KBM-7 (cell line): ENCODE data around the gene ZNF831.

ENCODE experiments used
- DNase-seq: peaks from one replicate; pipeline ENCODE4 v3.0.0-alpha.2; 2015
- in situ Hi-C: fragments of 300-500 bp; cut with MboI; formaldehyde crosslinking; loops from 2 replicates; pipeline ENCODE4 v1.14.3; 2020; ENCODE audit warnings: low sequenced_read_pairs, low pct_unique_long_range_greater_than_20kb, mixed read lengths

ZNF831 gene

DNA sequence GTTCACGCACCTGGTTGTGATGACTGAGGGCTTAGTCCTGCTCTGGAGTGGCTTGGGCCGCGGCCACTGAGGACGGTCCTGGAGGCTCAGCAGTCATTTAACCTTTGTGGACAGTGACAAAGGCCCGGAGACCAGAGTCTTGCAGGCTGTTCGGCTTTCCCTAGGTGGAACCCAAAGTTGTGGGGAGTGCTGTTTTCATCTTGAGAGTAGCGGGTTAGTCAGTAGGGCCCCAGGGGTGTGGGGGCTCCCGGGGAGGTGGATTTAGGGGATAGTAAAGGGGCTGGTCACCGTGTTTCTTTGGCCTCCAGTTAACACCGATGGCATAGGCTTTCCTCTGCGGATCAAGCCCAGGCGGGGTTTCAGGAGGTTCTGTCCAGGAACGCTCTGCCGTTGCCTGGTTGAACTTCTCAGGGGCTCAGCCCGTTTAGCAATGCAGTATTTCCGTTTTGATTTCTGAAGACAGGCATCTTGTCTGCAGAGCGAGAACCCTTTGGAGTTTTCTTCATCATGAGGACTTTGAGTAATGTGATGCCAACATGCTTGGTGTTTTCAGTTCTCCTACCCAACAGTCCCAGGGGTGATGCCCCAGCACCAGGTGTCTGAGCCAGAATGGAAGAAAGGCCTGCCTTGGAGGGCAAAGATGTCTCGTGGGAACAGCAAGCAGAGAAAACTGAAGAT, 31.8 kb downstream of the ZNF831 start:
- in situ Hi-C loops: no loop called here
- no peak for DNase-seq

DNA sequence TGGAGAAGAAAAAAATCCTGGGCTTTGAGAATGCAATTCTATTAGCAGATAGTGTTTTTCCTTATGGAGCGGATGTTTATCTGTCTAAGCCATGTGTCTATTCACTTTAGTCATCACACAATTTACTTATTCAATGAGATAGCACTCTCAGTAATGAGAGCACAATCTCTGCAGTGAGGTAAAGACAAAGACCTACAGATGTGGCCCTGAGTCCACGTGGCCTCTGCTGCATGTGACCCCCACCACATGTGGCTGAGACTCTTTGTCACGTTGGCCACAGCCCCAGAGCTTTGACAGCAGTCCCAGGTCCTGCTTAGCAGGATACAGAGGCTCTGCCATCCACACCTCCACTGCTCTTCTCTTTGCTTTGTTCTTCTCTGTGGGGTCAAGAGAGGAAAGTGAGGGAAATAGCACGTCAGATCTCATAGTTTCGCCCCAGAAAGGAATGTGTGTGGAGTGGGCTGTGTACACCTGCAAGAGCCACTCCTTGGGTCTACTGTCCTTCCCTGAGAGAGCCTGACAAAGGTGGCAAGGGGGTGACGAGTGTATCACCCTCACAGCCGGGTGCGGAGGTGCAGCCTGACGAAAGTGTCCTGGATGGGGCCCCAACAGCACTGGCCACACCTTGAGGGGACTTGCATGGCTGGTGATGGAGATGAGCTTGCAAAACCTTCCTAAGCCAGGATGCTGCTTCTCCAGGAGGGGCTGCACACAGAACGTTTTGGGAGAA, 40.7 kb downstream of the ZNF831 start:
- no peak for DNase-seq
- in situ Hi-C loops: loop anchor here (25.0 kb wide), 1 partner anchor 342 kb away; the partner anchor contains the start of genes GNAS and GNAS-AS1

DNA sequence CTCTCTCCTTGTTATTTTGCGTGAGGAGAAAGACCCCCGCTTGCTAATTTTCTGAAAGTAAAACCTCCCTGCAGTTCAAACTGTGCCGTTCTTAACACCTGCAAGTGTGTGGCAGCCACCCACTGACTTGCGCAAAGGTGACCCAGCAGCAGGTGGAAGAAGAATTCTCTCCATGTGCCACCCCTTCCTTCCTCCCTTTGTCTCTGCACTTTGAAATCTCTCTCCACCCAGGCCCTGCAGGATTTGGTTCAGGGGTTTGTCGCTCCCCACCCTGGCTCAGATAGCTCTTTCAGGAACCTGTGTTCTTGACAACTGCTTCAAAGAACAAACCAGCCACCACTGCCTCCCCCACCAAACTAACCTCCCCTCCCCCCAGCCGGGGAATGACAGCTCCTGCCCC, 41.4 kb downstream of the ZNF831 start:
- DNase-seq: no peak
- in situ Hi-C loops: loop anchor here (25.0 kb wide), 1 partner anchor 343 kb away; the partner anchor contains the start of genes GNAS and GNAS-AS1

DNA sequence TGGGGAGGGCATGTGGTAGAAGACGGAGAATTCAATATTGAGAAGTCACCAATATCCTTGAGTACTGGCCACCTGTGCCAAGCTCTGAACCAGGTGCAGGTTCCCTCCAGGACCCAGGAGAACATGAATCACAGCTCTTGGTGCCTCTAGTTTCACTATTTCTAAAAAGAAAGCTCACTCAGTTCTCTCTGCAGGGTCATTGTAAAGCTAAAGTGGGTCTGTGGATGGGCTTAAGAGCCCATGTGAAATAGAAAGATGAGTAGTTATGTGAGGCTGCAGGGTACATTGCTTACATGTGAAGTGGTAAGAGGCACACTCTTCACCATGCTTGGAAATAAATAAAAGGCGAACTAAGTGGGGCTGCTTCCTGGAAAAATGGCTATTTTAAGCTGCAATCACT, 43.6 kb downstream of the ZNF831 start:
- DNase-seq: no peak
- in situ Hi-C loops: loop anchor here (25.0 kb wide), 1 partner anchor 345 kb away; the partner anchor contains the start of genes GNAS and GNAS-AS1

DNA sequence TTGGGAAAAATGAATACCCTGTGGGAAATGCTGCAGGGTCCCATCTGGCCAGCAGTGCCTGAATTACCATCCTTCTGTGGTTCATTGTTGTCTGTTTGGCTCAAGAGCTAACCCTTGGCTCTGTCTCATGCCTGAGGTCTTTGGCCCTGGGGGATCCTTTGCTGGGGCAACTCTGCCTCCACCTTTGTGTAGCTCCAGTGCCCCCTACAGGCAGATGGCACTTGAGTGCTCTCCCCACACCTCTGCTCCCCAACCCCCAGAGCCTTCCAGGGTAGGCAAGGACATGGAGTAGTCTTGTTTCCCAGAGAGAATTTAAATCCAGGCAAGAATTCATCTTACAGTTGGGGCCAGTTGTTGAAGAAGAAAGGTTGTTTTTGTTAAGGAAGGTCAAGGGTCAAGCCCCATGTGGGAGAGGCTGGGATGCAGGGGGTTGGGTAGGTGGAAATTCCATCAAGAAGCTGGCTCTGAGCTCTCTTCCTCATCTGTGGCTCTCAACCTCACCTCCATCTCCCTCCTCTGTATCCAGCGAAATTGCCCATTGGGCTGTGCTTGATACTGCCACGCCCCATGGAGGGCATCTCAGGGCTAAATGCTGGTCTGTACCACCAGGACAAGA, 44.2 kb downstream of the ZNF831 start:
- DNase-seq: peak; percentile 54
- in situ Hi-C loops: loop anchor here (25.0 kb wide), 1 partner anchor 346 kb away; the partner anchor contains the start of genes GNAS and GNAS-AS1

DNA sequence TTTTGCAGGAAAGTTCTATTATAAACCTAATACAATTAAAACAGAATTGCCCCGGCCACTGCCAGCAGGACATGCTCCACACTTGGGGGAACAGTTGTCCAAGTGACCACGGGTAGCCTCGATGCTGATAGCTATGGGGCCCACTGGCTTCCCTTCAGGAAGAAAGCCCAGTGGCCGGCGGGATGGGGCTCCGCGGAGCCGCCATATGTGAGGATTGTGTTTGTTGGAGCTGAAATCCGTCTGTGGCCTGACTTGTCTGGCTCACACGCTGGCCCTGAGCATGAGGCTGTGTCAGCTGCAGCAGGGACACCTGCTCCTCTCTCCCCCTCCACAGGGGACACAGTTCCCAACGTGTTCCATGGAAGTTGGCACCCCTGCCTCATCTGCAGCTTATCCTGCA, 46.6 kb downstream of the ZNF831 start:
- no peak for DNase-seq
- in situ Hi-C loops: loop anchor here (25.0 kb wide), 1 partner anchor 348 kb away; the partner anchor contains the start of genes GNAS and GNAS-AS1

DNA sequence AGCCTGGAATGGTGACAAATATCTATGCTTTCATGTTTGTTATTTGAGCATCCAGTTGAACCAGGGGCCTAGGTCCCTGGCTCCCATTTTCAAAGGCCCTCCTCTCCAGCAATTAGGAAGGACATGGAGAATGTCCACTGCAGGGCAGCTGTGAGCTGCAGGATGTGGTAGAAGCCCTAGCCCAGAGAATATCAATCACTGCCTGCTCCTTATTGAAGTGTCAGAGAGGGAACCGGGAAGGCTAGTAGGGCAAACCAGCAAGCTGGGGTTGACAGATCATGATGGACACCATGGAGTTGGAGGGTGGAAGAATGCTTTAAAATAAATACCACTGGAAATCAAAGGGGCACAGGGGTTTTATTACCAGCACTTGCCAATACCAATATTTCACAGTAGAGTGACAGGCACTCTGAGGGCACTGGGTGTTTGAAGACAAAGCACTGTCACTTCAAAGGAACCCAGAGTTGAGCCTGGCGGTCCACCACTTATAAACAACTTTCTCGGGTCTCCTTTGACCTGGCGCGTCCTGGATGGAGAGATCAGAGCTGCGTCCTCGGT, 47.7 kb downstream of the ZNF831 start:
- no peak for DNase-seq
- in situ Hi-C loops: loop anchor here (25.0 kb wide), 1 partner anchor 349 kb away; the partner anchor contains the start of genes GNAS and GNAS-AS1

DNA sequence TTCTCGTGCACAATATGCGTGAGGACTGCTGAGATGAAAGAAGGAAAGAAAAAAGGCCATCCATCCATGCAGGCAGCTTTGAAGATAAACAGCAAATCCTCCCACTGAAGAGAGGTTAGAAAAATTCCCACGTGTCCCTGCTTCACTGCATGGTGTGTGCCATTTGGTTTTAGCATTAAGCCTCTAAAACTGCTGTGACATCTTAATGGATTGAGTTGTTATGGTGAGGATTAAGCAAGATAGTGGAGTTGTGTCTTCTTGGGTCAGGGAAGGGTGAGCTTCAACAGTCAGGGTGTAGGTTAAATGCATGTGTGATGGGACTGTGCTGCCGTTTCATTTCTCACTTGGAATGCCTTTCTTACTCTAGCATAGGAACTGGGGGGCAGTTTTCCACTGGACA, 50.5 kb downstream of the ZNF831 start:
- in situ Hi-C loops: loop anchor here (25.0 kb wide), 1 partner anchor 352 kb away; the partner anchor contains the start of genes GNAS and GNAS-AS1
- no peak for DNase-seq

DNA sequence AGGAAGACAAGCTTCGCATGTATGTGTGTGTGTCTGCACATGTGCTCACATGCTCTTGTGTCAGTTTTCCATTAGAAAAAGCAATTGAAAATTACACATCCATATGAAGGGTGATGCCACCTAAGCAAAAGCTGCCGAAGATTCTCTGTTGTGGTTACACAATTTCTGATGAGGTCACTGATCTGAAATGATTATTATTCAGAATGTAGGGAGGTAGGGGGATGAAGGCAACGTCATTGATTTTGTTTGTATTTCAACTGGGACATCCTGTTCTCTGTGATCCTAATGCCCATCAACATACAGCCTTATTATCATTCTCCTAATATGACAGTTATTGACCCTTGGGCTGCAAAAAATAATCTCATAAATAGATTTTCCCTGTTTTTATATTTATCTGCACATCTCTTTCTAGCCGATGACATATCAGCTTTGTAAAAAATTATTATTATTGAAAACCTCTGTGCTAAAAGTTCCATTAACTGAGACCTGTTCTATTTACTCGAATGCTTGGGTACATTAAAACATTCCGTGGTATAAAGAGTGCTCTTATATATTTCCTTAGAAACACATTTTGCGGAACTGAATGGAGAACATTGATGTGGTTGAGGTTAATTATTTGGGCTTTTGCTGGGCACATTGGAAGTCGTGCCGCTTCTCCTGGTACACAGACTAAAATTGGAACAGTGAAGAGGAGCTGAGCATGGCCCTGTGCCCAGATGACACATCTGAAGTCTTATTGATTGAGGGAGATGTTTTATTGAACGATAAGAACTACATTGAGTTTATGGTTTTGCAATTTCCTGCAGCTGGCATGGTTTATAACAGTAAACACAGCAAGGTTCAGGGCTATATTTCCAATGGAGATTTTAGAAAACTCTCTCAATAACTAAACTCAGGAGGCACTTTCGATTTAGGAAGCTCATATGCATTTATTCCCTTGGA, 51.3 kb downstream of the ZNF831 start:
- DNase-seq: no peak
- in situ Hi-C loops: loop anchor here (25.0 kb wide), 1 partner anchor 353 kb away; the partner anchor contains the start of genes GNAS and GNAS-AS1

DNA sequence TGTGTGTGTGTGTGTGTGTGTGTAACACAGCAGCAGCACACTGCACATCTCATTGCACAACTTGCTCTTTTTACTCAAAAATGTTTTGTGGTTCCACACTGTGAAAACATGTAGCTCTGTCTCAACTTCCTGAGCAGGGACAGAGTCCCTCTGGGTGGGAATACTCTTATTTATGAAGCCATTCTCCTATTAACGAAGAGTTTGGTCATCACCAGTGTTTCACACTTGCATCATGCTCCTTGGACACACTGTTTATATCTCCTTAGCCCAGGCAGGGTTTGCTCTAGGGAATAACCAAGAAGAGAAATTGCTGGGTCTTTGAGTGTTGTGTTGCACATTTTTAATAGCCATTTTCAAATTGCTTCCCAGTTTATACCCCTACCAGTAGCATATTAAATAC, 53.6 kb downstream of the ZNF831 start:
- in situ Hi-C loops: loop anchor here (25.0 kb wide), 1 partner anchor 355 kb away; the partner anchor contains the start of genes GNAS and GNAS-AS1

DNA sequence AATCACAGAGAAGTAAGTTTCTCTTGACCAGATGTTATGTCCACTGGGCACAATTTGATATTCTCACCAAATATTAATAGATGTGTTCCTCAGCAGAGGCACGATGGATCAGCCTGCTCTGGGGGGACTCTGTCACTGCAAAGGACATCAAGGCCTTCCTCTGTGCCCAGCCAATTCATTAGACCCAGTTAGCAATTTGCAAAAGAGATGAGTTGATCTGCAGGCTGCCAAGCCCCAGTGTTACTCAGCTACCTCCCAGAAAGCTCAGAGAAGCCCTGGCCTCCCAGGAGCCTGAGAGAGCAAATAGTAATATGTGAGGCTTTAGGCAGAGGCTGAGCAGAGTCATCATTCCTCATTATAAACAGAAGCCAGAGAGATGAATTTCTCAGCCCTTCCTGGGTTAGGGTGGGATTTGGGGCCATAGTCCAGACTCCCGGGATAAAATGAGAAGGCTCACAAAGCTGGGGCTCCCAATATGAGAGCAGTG, 54.2 kb downstream of the ZNF831 start:
- no peak for DNase-seq
- in situ Hi-C loops: loop anchor here (25.0 kb wide), 1 partner anchor 356 kb away; the partner anchor contains the start of genes GNAS and GNAS-AS1

More for the DNA sequence above, 53.6 kb downstream of the ZNF831 start:
- no peak for DNase-seq

DNA sequence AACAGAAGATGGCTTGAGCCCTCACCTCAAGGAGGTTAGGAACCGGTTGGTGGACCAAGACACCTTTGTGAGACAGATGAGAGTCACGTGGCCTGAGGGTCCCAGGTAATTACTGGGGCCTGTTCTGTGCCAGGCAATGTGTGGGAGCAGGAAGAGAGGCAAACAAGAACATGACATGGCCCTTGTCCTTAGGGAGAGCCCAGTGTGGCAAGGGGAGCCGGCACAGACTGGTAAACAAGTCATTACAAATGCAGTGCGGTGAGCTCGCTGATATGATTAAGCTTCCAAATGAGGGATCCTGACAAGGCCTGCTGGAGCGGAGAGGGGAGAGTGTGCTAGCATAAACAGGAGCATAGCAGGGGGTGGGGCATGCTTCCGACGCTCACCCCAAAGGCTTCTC, 55.6 kb downstream of the ZNF831 start:
- in situ Hi-C loops: loop anchor here (25.0 kb wide), 1 partner anchor 357 kb away; the partner anchor contains the start of genes GNAS and GNAS-AS1

DNA sequence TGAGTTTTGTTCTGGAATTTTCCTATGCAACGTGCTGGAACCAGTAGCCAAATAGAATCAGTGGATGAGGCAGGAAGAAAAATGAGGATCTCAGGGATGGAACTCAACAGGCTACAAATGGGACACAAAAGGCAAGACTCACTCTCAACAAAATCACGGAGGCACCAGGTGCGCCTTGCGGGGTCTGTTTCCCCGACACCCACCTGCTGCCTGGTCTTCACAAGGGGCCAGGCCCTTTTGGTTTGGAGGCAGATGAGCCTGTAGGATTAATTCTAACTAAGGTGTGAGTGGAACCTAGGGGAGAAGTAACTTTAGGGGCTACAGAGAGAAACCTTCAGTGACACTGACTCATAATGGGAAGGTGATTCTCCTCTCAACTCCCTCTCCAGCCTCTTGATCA, 56.5 kb downstream of the ZNF831 start:
- DNase-seq: no peak
- in situ Hi-C loops: loop anchor here (25.0 kb wide), 1 partner anchor 358 kb away; the partner anchor contains the start of genes GNAS and GNAS-AS1

More for the DNA sequence above, 55.6 kb downstream of the ZNF831 start:
- DNase-seq: no peak

DNA sequence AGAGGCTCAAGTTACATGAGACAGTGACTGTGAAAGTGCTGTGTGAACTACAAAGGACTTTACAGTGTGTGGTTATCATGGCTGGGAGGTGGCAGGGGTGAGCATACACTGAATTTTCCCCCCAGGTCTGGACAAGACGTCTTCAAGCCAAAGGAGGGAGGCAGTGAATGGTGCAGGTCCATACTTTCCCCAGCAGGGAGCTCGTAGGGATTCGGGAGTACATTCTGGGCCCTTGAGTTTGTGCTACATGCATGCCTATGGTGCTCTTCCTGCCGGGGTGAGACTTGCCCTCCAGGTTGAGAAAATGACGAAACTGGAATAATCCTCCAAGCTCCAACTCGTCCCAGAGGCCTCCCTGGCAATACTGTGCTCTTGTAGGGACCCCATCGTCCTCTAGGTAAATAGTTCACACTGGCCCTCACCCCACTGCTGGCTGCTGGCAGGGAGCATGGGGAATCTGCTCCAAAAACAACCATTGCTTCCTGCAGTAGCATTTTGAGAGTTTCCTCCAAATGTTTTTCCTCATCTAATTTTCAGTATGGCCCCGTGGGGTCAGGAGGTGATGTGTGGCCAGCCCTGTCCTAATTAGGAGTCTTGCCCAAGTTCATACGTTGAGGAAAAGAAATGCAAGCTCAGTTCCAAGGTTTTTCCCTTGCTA, 57.6 kb downstream of the ZNF831 start:
- in situ Hi-C loops: loop anchor here (25.0 kb wide), 1 partner anchor 359 kb away; the partner anchor contains the start of genes GNAS and GNAS-AS1
- DNase-seq: no peak

DNA sequence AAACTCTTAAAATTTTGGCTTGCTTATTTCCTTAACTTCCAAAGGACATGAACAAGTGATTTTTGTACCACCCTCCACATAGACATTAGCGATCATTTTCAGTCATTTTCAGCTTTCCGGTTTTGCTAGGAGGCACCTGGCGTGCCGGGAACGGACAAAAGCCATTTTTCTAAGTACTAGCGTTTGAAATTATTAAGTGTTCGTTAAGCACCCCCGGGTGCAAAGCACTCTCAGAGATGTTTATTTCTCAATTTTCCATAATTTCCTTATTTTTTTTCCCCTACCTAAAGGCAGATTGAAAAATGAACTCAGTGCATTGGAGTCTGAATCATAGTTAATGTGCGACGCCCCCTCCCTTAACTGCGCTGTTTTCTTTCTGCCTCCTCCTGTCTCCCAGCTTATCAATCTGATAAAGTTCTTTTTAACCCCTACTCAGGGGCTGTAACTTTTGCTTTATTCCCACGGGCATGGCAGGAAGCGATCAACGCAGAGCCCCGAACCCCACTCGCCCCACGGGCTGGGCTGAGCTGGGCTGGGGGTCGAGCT, 58.2 kb downstream of the ZNF831 start:
- no peak for DNase-seq
- in situ Hi-C loops: loop anchor here (25.0 kb wide), 1 partner anchor 359 kb away; the partner anchor contains the start of genes GNAS and GNAS-AS1

DNA sequence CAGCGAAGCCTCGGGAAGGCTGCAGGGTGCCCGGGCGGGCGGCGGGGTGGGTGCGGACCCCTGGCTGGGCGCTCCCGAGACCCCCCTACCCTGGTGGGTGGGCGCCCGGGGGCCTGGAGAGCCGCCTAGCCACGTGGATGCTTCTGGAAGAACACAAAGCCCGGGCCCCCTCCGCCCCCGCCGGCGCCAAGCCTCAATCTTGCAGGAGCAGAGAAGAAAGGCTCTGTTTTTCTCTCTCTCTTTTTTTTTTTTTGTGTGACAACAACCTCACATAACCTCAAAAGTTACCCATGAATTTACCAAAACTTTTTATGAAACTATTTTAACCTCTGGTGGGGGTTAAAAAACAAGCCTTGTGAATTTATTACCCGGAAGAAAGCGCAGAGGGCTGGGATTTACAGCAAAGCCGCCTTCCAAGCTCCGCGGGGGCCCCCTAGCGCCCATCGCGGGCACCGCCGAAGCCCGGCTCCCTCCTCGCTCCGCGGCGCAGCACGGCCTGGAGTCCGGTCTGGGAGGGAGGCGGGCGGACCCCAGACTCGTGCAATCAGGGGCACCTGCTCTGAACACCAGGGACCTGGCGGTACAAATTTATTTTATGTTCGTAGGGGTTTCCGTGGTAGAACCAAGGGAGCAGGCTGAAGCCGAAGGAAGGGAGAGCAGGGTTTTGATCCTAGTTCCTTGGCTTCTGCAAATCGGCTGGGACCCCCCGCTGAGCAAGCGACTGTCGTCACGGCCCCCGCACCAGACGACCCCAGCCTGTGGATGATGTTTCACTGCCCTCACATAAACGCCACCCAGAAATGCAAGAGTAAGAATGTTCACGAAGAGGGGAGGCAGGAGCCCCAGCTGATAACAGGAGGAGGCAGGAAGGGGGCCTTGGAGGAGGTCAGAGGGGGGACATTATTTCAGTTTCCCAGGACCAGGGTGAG, 58.9 kb downstream of the ZNF831 start:
- in situ Hi-C loops: loop anchor here (25.0 kb wide), 1 partner anchor 360 kb away; the partner anchor contains the start of genes GNAS and GNAS-AS1
- DNase-seq: peak; percentile 82
